Adrenal gland (tissue), 5 donors: ENCODE data around the gene PTDSS2.

ENCODE experiments used
- POLR2A ChIP-seq, 2 donors: fragments of 450-650 bp; IDR thresholded peaks; one replicate each; pipeline ENCODE4 v1.6.1; 2017; ENCODE audit warnings: antibody characterized with exemption in 2 of 2, mild to moderate bottlenecking in 2 of 2, moderate library complexity in 1 of 2
- TF ChIP-seq, protein P1 (sequence below), 6 experiments: fragments of 450-650 bp in 4 of 6; fragments of 200-600 bp in 2 of 6; sonication (generic) in 1 of 6; IDR thresholded peaks; 1 replicate in 5 of 6; 2 replicates in 1 of 6; pipeline versions ENCODE4 v1.5.1 to v1.8.0; 2016 to 2021; ENCODE audit warnings: antibody characterized with exemption in 6 of 6, mild to moderate bottlenecking in 2 of 6, moderate library complexity in 1 of 6
- donor health status: DM: no; HTN: no; CAD: no.

DNA sequence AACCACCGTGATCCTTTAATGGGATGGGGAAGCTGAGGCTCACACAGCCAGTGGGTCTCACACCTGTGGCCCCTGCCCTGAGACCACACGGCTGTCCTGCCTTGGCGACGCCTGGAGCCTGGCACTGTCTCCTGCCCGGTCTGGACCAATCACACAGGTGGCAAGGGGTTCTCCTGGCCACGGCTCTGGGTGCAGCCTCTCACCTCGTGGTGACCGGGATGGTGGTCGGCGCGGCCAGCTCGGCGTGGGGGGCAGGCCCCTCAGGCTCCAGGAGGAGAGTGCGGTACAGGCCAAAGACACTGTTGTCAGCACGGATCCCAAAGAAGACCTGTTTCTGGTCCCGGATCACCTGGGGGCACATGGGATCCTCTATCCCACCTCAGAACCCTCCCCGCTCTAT lies 17.0 kb upstream of the PTDSS2 start:
- no peak for TF ChIP-seq POLR2A (IDR thresholded peaks at IDR 0.05)
- TF ChIP-seq, protein P1, sequence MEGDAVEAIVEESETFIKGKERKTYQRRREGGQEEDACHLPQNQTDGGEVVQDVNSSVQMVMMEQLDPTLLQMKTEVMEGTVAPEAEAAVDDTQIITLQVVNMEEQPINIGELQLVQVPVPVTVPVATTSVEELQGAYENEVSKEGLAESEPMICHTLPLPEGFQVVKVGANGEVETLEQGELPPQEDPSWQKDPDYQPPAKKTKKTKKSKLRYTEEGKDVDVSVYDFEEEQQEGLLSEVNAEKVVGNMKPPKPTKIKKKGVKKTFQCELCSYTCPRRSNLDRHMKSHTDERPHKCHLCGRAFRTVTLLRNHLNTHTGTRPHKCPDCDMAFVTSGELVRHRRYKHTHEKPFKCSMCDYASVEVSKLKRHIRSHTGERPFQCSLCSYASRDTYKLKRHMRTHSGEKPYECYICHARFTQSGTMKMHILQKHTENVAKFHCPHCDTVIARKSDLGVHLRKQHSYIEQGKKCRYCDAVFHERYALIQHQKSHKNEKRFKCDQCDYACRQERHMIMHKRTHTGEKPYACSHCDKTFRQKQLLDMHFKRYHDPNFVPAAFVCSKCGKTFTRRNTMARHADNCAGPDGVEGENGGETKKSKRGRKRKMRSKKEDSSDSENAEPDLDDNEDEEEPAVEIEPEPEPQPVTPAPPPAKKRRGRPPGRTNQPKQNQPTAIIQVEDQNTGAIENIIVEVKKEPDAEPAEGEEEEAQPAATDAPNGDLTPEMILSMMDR (IDR thresholded peaks at IDR 0.05), result no peak
